ENCODE results near the gene ZPBP. TPM values are rescaled to one million over a fixed set of nuclear protein-coding genes. Genes with fewer than 3 reads are reported as not detected.

The ZPBP gene
- total and polyA plus RNA-seq, 2 donors (not counting 3 experiments of a cell fraction or from before 2014, with no cell fraction given): not detected

GRCh38 chr7:49980465-49980864 lies 112.6 kb downstream of the ZPBP start:
- FAIRE-seq (no peak), DNase-seq (ENCODE audit: low read depth, low spot score) (no peak)
- Histone ChIP-seq H3K27me3 (ENCODE audit: control insufficient read depth in 2 of 2, insufficient read depth in 2 of 2, low read length in 2 of 2) (no peaks in the 10 kb centered on the region), H3K36me3 (ENCODE audit: control insufficient read depth in 2 of 2, extremely low read depth in 1 of 2, insufficient read depth in 2 of 2, low read length in 2 of 2) (no peaks in the 10 kb centered on the region), H3K27ac (ENCODE audit: insufficient read depth, low read depth, low read length) (no peak overlapping the region), H4K20me1 (replicated peaks; ENCODE audit: control insufficient read depth, extremely low read depth, insufficient read depth, low read length) (no peaks in the 10 kb centered on the region), H3K9me1 (replicated peaks; ENCODE audit: control insufficient read depth, extremely low read depth, insufficient read depth, low read length) (no peaks in the 10 kb centered on the region), H2AFZ (ENCODE audit: low read depth, low read length) (no peak overlapping the region), H3K9ac (replicated peaks; ENCODE audit: extremely low read depth, insufficient read depth, low read length) (no peak overlapping the region), H3K79me2 (ENCODE audit: control insufficient read depth, insufficient read depth, low read length) (no peaks in the 10 kb centered on the region), H3K4me2 (ENCODE audit: insufficient read depth, low read length) (no peak overlapping the region), H3K4me1 (ENCODE audit: control insufficient read depth, extremely low read depth, insufficient read depth, low read length) (no peaks in the 10 kb centered on the region), H3K4me3 (replicated peaks in 1 of 3; ENCODE audit: insufficient read depth in 1 of 3, low read depth in 1 of 3, low read length in 3 of 3) (no peak overlapping the region), H3K9me3 (replicated peaks; ENCODE audit: control insufficient read depth, insufficient read depth, low read length) (no peaks in the 10 kb centered on the region)
- CTCF ChIA-PET: no interaction called here
- TF ChIP-seq POLR2A (IDR thresholded peaks at IDR 0.05; ENCODE audit: low read depth, low read length) (no peak), MYC (IDR thresholded peaks at IDR 0.05; ENCODE audit: low read depth, low read length) (no peak)
- dilution Hi-C loops (cut with MboI; ENCODE audit: extremely low pct_ligation_motif_present, low sequenced_read_pairs) (no loop called here), intact Hi-C loops (cut with micrococcal nuclease) (no loop called here)
- no TSS peak for BruUV-seq (replicated peaks)
- POLR2A ChIA-PET: no interaction called here

DNA sequence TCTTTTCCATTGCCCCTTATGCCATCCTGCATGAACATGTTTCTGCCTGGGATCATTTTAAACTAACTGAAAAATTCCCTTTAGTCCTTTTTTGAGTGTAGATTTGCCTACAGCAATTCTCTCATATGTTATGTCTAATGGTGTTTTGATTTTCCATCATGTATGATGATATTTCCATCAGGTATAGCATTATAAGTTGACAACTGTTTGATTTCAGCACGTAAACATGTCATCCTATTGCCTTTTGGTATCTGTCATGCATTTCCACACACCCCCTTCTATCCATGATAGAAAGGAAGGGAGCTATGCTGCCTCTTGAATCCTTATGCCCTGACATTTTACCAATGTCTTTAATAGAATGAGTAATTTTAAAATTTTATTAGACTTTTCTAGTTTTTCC lies 116.8 kb downstream of the ZPBP start:
- no peak overlapping the region for H3K9ac ChIP-seq (replicated peaks; ENCODE audit: extremely low read depth, insufficient read depth, low read length)
- dilution Hi-C loops (cut with MboI; ENCODE audit: extremely low pct_ligation_motif_present, low sequenced_read_pairs) (no loop called here), intact Hi-C loops (cut with micrococcal nuclease) (no loop called here)
- H3K27ac ChIP-seq (ENCODE audit: insufficient read depth, low read depth, low read length): no peak overlapping the region
- no peaks in the 10 kb centered on the region for H3K79me2 ChIP-seq (ENCODE audit: control insufficient read depth, insufficient read depth, low read length)
- no peaks in the 10 kb centered on the region for H3K9me1 ChIP-seq (replicated peaks; ENCODE audit: control insufficient read depth, extremely low read depth, insufficient read depth, low read length)
- H4K20me1 ChIP-seq (replicated peaks; ENCODE audit: control insufficient read depth, extremely low read depth, insufficient read depth, low read length): no peaks in the 10 kb centered on the region
- no TSS peak for BruUV-seq (replicated peaks)
- no peak for FAIRE-seq
- ChIA-PET POLR2A (no interaction called here), CTCF (no interaction called here)
- no peak overlapping the region for H2AFZ ChIP-seq (ENCODE audit: low read depth, low read length)
- no peaks in the 10 kb centered on the region for H3K36me3 ChIP-seq (ENCODE audit: control insufficient read depth in 2 of 2, extremely low read depth in 1 of 2, insufficient read depth in 2 of 2, low read length in 2 of 2)
- H3K4me1 ChIP-seq (ENCODE audit: control insufficient read depth, extremely low read depth, insufficient read depth, low read length): no peaks in the 10 kb centered on the region
- no peak for DNase-seq (ENCODE audit: low read depth, low spot score)
- H3K4me2 ChIP-seq (ENCODE audit: insufficient read depth, low read length): no peak overlapping the region
- H3K4me3 ChIP-seq (replicated peaks in 1 of 3; ENCODE audit: insufficient read depth in 1 of 3, low read depth in 1 of 3, low read length in 3 of 3): no peak overlapping the region
- no peaks in the 10 kb centered on the region for H3K27me3 ChIP-seq (ENCODE audit: control insufficient read depth in 2 of 2, insufficient read depth in 2 of 2, low read length in 2 of 2)
- TF ChIP-seq GATA2 (IDR thresholded peaks at IDR 0.05; ENCODE audit: insufficient read depth, insufficient read length, low read depth, low read length): no peak
- TF ChIP-seq POLR2A (IDR thresholded peaks at IDR 0.05; ENCODE audit: low read depth, low read length): no peak
- no peak for TF ChIP-seq POLR2AphosphoS5 (IDR thresholded peaks at IDR 0.05; ENCODE audit: insufficient read depth, low read depth, low read length)
- TF ChIP-seq, protein P1, sequence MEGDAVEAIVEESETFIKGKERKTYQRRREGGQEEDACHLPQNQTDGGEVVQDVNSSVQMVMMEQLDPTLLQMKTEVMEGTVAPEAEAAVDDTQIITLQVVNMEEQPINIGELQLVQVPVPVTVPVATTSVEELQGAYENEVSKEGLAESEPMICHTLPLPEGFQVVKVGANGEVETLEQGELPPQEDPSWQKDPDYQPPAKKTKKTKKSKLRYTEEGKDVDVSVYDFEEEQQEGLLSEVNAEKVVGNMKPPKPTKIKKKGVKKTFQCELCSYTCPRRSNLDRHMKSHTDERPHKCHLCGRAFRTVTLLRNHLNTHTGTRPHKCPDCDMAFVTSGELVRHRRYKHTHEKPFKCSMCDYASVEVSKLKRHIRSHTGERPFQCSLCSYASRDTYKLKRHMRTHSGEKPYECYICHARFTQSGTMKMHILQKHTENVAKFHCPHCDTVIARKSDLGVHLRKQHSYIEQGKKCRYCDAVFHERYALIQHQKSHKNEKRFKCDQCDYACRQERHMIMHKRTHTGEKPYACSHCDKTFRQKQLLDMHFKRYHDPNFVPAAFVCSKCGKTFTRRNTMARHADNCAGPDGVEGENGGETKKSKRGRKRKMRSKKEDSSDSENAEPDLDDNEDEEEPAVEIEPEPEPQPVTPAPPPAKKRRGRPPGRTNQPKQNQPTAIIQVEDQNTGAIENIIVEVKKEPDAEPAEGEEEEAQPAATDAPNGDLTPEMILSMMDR (IDR thresholded peaks at IDR 0.05; ENCODE audit: extremely low read depth in 1 of 2, insufficient read depth in 1 of 2, low read depth in 1 of 2, low read length in 2 of 2): no peak
- no peak for TF ChIP-seq EZH2 (IDR thresholded peaks at IDR 0.05; ENCODE audit: borderline replicate concordance, low read depth, low read length, severe bottlenecking)
- no peaks in the 10 kb centered on the region for H3K9me3 ChIP-seq (replicated peaks; ENCODE audit: control insufficient read depth, insufficient read depth, low read length)

All from endothelial cell of umbilical vein (primary cell).